Erythroblast (primary cell): ENCODE data around the gene AP1M2.
"Not testable (repeated sequence)": the region's sequence is repeated elsewhere in the genome, so short reads cannot be mapped to it uniquely, and the experiment has no call there.

ENCODE experiments used
- DNase-seq, 2 experiments: peaks; one replicate each; lab custom pipeline; 2025; lab: John Stamatoyannopoulos, UW
- GATA1 ChIP-seq: IDR thresholded peaks from 2 replicates; pipeline ENCODE4 v1.6.1; 2011; ENCODE audit warnings: low read depth, mild to moderate bottlenecking, control low read depth, low read length, moderate library complexity
- POLR2A ChIP-seq: IDR thresholded peaks from 2 replicates; pipeline ENCODE4 v1.6.1; 2011; ENCODE audit warnings: mild to moderate bottlenecking, low read length

AP1M2 gene

GRCh38 chr19:10580979-10581631 lies 6.0 kb downstream of the AP1M2 start:
- peak; percentile 94 to 96 for DNase-seq
- TF ChIP-seq GATA1, result no peak

GRCh38 chr19:10577951-10578350 lies 9.2 kb downstream of the AP1M2 start:
- no peak for DNase-seq
- no peak for TF ChIP-seq GATA1
- no peak for TF ChIP-seq POLR2A

GRCh38 chr19:10575011-10575716 lies 11.9 kb downstream of the AP1M2 start:
- DNase-seq, result no peak
- no peak for TF ChIP-seq GATA1
- TF ChIP-seq POLR2A, result no peak

GRCh38 chr19:10574462-10574861 lies 12.7 kb downstream of the AP1M2 start:
- no peak for DNase-seq
- TF ChIP-seq GATA1 (no peak), POLR2A (no peak)

- not testable (repeated sequence) for DNase-seq
These were observed 13.3 kb downstream of the AP1M2 start for GRCh38 chr19:10573793-10574192.

GRCh38 chr19:10568826-10569651 lies 18.1 kb downstream of the AP1M2 start, which contains the start of gene CDKN2D:
TSS of gene CDKN2D (minus strand) at chr19:10568979. CDS start at chr19:10568653, 326 bp downstream.
- TF ChIP-seq GATA1, result no peak
- peak; percentile 72 for TF ChIP-seq POLR2A
- peak; percentile 100 for DNase-seq

GRCh38 chr19:10568062-10568825 lies 18.9 kb downstream of the AP1M2 start:
- peak; percentile 84 to 89 for DNase-seq
- TF ChIP-seq POLR2A (no peak), GATA1 (no peak)

- TF ChIP-seq GATA1, result no peak
- TF ChIP-seq POLR2A, result no peak
- DNase-seq, result no peak
These were observed 19.5 kb downstream of the AP1M2 start for GRCh38 chr19:10567656-10568055.

- DNase-seq, result peak; percentile 50 to 66
- TF ChIP-seq POLR2A, result no peak
- TF ChIP-seq GATA1, result no peak
These were observed 20.3 kb downstream of the AP1M2 start for GRCh38 chr19:10566658-10567410.

- TF ChIP-seq POLR2A (no peak), GATA1 (no peak)
- DNase-seq, result no peak
These were observed 20.8 kb downstream of the AP1M2 start for GRCh38 chr19:10566408-10566657.

GRCh38 chr19:10565567-10566407 lies 21.3 kb downstream of the AP1M2 start, which contains the start of gene KRI1:
TSS of gene KRI1 (minus strand) at chr19:10566010. CDS start at chr19:10565999, 11 bp downstream.
- no peak for TF ChIP-seq GATA1
- peak; percentile 82 for TF ChIP-seq POLR2A
- peak; percentile 99 to 100 for DNase-seq

GRCh38 chr19:10565028-10565566 lies 22.0 kb downstream of the AP1M2 start:
- no peak for TF ChIP-seq POLR2A

More at GRCh38 chr19:10565028-10565566, 22.0 kb downstream of the AP1M2 start:
- peak; percentile 83 to 84 for DNase-seq
